HepG2 (cell line): ENCODE measurements around the gene ARL4C. TPM values are rescaled to one million over a fixed set of nuclear protein-coding genes. Genes with fewer than 3 reads are reported as not detected.

Experiments used
- ATAC-seq: fragments of 200-7000 bp; cut with Tn5 transposase; 3 replicates; pipeline ENCODE4 v1.9.1; 2020; ENCODE audit warnings: mild to moderate bottlenecking, moderate library complexity
- BruUV-seq: library from RNA; stranded (reverse); fragments of 400-500 nt; replicated peaks from 2 replicates; lab custom pipeline; 2021; lab: Mats Ljungman, UMichigan
- CTCF ChIA-PET: fragments of 300-600 bp; formaldehyde crosslinking; extraction: SDS; loops from one replicate; lab custom pipeline; 2021; ENCODE audit warnings: low total read pairs, inconsistent platforms, low intra/inter-chr PET ratio; lab: Yijun Ruan, JAX
- POLR2A ChIA-PET: fragments of 350-600 bp; sonication (Branson Sonifier 250); formaldehyde crosslinking; loops from one replicate; lab custom pipeline; 2020; ENCODE audit warnings: antibody characterized with exemption, inconsistent platforms; lab: Yijun Ruan, JAX
- DNase-seq: peaks from one replicate; pipeline ENCODE4 v3.0.0-alpha.2; 2015; ENCODE audit warnings: low spot score
- FAIRE-seq: peaks from 3 replicates; lab custom pipeline; 2011; peaks lifted over from hg19 to GRCh38; lab: Jason Lieb, UNC
- H2AFZ ChIP-seq: one replicate; pipeline ENCODE4 v1.6.1; 2011; ENCODE audit warnings: low read length, inconsistent platforms
- H3K27ac ChIP-seq: fragments of 300-600 bp; 3 replicates; pipeline ENCODE4 v1.8.0; 2011; ENCODE audit warnings: mixed run types, mild to moderate bottlenecking, mixed read lengths, low read length, inconsistent platforms; ENCODE audit not compliant: insufficient read depth; ENCODE audit errors: extremely low read length
- H3K27me3 ChIP-seq, 2 experiments: fragments of 200-600 bp in 1 of 2; 2 replicates in 1 of 2; 3 replicates in 1 of 2; pipeline versions ENCODE4 v1.6.0 to v1.8.0; 2011; ENCODE audit warnings: low read length in 2 of 2, mild to moderate bottlenecking in 2 of 2, moderate library complexity in 2 of 2, inconsistent platforms in 1 of 2; ENCODE audit not compliant: insufficient read depth in 2 of 2, control insufficient read depth in 1 of 2
- H3K36me3 ChIP-seq, 2 experiments: fragments of 200-600 bp in 1 of 2; replicated peaks in 1 of 2; 2 replicates in 1 of 2; 3 replicates in 1 of 2; pipeline versions ENCODE4 v1.5.1 to v1.8.0; 2011; ENCODE audit warnings: low read length in 2 of 2, inconsistent platforms in 1 of 2; ENCODE audit not compliant: insufficient read depth in 2 of 2, control insufficient read depth in 1 of 2
- H3K4me1 ChIP-seq: 2 replicates; pipeline ENCODE4 v1.5.1; 2012; ENCODE audit warnings: low read length, inconsistent platforms; ENCODE audit not compliant: insufficient read depth
- H3K4me2 ChIP-seq: 2 replicates; pipeline ENCODE4 v1.6.0; 2011; ENCODE audit warnings: low read depth, low read length, inconsistent platforms
- H3K4me3 ChIP-seq, 3 experiments: fragments of 200-600 bp in 1 of 3; sonication (generic), shearing (Covaris generic) in 1 of 3; replicated peaks in 1 of 3; 2 replicates each; pipeline ENCODE4 v1.5.1; 2011 to 2016; ENCODE audit warnings: low read length in 3 of 3, inconsistent platforms in 2 of 3, low read depth in 2 of 3, mild to moderate bottlenecking in 2 of 3, control low read depth in 1 of 3, mixed read lengths in 1 of 3; ENCODE audit not compliant: insufficient read depth in 1 of 3
- H3K79me2 ChIP-seq: one replicate; pipeline ENCODE4 v1.6.1; 2011; ENCODE audit warnings: low read length, inconsistent platforms; ENCODE audit not compliant: insufficient read depth
- H3K9ac ChIP-seq: 2 replicates; pipeline ENCODE4 v1.6.0; 2011; ENCODE audit warnings: mild to moderate bottlenecking, low read depth, low read length, inconsistent platforms; ENCODE audit not compliant: insufficient read depth
- H3K9me3 ChIP-seq: 2 replicates; pipeline ENCODE4 v1.5.1; 2012; ENCODE audit warnings: mild to moderate bottlenecking, low read length
- H4K20me1 ChIP-seq: 2 replicates; pipeline ENCODE4 v1.6.0; 2011; ENCODE audit warnings: inconsistent platforms, mild to moderate bottlenecking, low read length, moderate library complexity; ENCODE audit not compliant: insufficient read depth
- HMG20A ChIP-seq: IDR thresholded peaks from 2 replicates; pipeline ENCODE4 v1.6.1; 2016; ENCODE audit warnings: borderline replicate concordance
- RAD21 ChIP-seq: fragments of 450-650 bp; formaldehyde crosslinking; IDR thresholded peaks from 2 replicates; pipeline ENCODE4 v1.5.0; 2020; ENCODE audit warnings: mild to moderate bottlenecking
- SIX1 ChIP-seq: sonication (generic); formaldehyde crosslinking; IDR thresholded peaks from 2 replicates; pipeline ENCODE4 v1.4.0; 2020; ENCODE audit warnings: missing genetic modification reagents, borderline replicate concordance
- ZFP36 ChIP-seq: fragments of 150-350 bp; IDR thresholded peaks from 2 replicates; pipeline ENCODE4 v1.6.1; 2018; ENCODE audit warnings: borderline replicate concordance, low read length, low read depth; ENCODE audit not compliant: partially characterized antibody
- ZFP82 ChIP-seq: sonication (generic); formaldehyde crosslinking; IDR thresholded peaks from 2 replicates; pipeline ENCODE4 v1.5.1; 2020; ENCODE audit warnings: mild to moderate bottlenecking, missing genetic modification reagents, borderline replicate concordance
- ZNF30 ChIP-seq: sonication (generic); formaldehyde crosslinking; IDR thresholded peaks from 2 replicates; pipeline ENCODE4 v1.5.0; 2020; ENCODE audit warnings: mild to moderate bottlenecking, missing genetic modification reagents
- ZNF33B ChIP-seq: sonication (generic); formaldehyde crosslinking; IDR thresholded peaks from 2 replicates; pipeline ENCODE4 v1.5.1; 2020; ENCODE audit warnings: mild to moderate bottlenecking, missing genetic modification reagents
- ZNF703 ChIP-seq: sonication (generic); formaldehyde crosslinking; IDR thresholded peaks from 2 replicates; pipeline ENCODE4 v1.5.1; 2020; ENCODE audit warnings: missing genetic modification reagents, mild to moderate bottlenecking, moderate library complexity, borderline replicate concordance
- WGBS: methylation state at CpG from one replicate; pipeline ENCODE4 v1.1.6; 2017; ENCODE audit warnings: low lambda C conversion rate; 5-methylcytosine and 5-hydroxymethylcytosine counted together
- in situ Hi-C: cut with HindIII; loops from 2 replicates; pipeline ENCODE4 v1.10.0; 2017; ENCODE audit warnings: low pct_unique_long_range_greater_than_20kb; ENCODE audit not compliant: extremely low pct_ligation_motif_present
- intact Hi-C: fragments of 100-400 bp; cut with micrococcal nuclease; formaldehyde crosslinking; loops from one replicate; pipeline ENCODE4 v1.10.0; 2022; ENCODE audit not compliant: unreplicated experiment
- polyA plus RNA-seq, 8 experiments: library from polyadenylated mRNA; depleted of rRNA in 3 of 8; stranded (reverse) in 7 of 8; unstranded in 1 of 8; fragments of >200 nt; fragmentation: Illumina TruSeq in 4 of 8; extraction: Trizol in 4 of 8; gene quantifications; 2 replicates each; pipeline versions ENCODE4 v1.2.1 to v1.2.3, GENCODE V29; 2011 to 2016; ENCODE audit warnings: low read depth in 4 of 8, missing spikeins in 1 of 8, mixed read lengths in 1 of 8; ENCODE audit not compliant: insufficient read depth in 1 of 8
- total RNA-seq, 5 experiments: library from RNA; depleted of rRNA; stranded (reverse); fragments of >200 nt; fragmentation: Illumina TruSeq; extraction: Trizol; gene quantifications; 2 replicates each; pipeline ENCODE4 v1.2.3, GENCODE V29; 2016; ENCODE audit warnings: low read depth in 1 of 5
- TF ChIP-seq, protein P1 (sequence below): sonication (generic); formaldehyde crosslinking; IDR thresholded peaks from 2 replicates; pipeline ENCODE4 v1.5.0; 2020; ENCODE audit warnings: mild to moderate bottlenecking, missing genetic modification reagents
- TF ChIP-seq, protein P2 (sequence below): sonication (generic); formaldehyde crosslinking; IDR thresholded peaks from 2 replicates; pipeline ENCODE4 v1.5.1; 2020; ENCODE audit warnings: missing genetic modification reagents, mild to moderate bottlenecking, borderline replicate concordance

The ARL4C gene
- total and polyA plus RNA-seq, 2 of the 13 experiments (the other 11 are each of a cell fraction or from before 2014, with no cell fraction given): 0.07 to 0.15 TPM

DNA sequence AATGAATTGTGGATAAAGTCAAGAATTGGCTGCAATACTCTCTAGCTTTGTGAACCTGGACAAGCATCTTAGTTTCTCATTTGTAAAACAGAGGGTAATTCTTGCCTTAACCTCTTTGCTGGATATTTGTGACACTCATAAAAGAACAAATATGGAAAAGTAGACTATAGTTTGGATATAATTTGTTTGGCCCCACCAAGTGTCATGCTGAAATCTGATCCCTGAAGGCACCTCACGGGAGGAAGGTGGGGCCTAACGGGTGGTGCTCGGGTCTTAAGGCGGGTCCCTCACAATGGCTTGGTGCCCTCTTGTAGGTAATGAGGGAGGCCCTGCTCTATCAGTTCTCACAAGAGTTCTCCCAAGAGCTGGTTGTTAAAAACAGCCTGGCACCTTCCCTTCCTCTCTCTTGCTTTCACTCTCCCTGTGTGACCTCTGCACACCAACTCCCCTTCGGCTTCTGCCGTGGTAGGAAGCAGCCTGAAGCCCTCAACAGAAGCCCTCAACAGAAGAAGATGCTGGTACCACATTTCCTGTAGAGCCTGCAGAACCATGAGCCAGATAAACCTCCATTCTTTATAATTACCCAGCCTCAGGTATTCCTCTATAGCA is 37.4 kb downstream of the ARL4C start:
- in situ Hi-C loops: no loop called here
- H4K20me1 ChIP-seq: no peaks in the 10 kb centered on the region
- H3K4me1 ChIP-seq: peaks cover 8% of the 10 kb centered on the region; the same call in 1 of the 2 replicates
- H3K9ac ChIP-seq: no peak overlapping the region
- H2AFZ ChIP-seq: no peak overlapping the region
- TF ChIP-seq, protein P1, sequence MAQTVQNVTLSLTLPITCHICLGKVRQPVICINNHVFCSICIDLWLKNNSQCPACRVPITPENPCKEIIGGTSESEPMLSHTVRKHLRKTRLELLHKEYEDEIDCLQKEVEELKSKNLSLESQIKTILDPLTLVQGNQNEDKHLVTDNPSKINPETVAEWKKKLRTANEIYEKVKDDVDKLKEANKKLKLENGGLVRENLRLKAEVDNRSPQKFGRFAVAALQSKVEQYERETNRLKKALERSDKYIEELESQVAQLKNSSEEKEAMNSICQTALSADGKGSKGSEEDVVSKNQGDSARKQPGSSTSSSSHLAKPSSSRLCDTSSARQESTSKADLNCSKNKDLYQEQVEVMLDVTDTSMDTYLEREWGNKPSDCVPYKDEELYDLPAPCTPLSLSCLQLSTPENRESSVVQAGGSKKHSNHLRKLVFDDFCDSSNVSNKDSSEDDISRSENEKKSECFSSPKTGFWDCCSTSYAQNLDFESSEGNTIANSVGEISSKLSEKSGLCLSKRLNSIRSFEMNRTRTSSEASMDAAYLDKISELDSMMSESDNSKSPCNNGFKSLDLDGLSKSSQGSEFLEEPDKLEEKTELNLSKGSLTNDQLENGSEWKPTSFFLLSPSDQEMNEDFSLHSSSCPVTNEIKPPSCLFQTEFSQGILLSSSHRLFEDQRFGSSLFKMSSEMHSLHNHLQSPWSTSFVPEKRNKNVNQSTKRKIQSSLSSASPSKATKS: no peak
- TF ChIP-seq ZFP36 (no peak), ZNF30 (no peak), ZNF33B (CRISPR knock-in tag) (no peak), RAD21 (no peak), ZFP82 (CRISPR knock-in tag) (no peak), HMG20A (no peak), SIX1 (no peak), ZNF703 (CRISPR knock-in tag) (no peak)
- TF ChIP-seq, protein P2, sequence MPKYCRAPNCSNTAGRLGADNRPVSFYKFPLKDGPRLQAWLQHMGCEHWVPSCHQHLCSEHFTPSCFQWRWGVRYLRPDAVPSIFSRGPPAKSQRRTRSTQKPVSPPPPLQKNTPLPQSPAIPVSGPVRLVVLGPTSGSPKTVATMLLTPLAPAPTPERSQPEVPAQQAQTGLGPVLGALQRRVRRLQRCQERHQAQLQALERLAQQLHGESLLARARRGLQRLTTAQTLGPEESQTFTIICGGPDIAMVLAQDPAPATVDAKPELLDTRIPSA: no peak
- TF ChIP-seq, all 625 proteins: peak for 0
- BruUV-seq: no TSS peak
- Histone ChIP-seq H3K27me3 (peaks cover 0 to 5% of the 10 kb centered on the region in 2 experiments; a peak in 1 of 5 replicates), H3K36me3 (no peaks in the 10 kb centered on the region), H3K4me2 (no peak overlapping the region), H3K79me2 (no peaks in the 10 kb centered on the region), H3K9me3 (no peaks in the 10 kb centered on the region), H3K4me3 (no peak overlapping the region), H3K27ac (no peak overlapping the region)
- WGBS: 39% methylated on average over 6 of the region's 6 CpGs
- ATAC-seq: no peak
- ChIA-PET POLR2A (no interaction called here), CTCF (no interaction called here)
- intact Hi-C loops: no loop called here
- DNase-seq: no peak
- FAIRE-seq: no peak
